ENCODE measurements around the gene USP40. TPM values are rescaled to one million over a fixed set of nuclear protein-coding genes. Genes with fewer than 3 reads are reported as not detected.

USP40 gene
- total RNA-seq, 1 experiment from 2014 or later: 21.2 TPM

DNA sequence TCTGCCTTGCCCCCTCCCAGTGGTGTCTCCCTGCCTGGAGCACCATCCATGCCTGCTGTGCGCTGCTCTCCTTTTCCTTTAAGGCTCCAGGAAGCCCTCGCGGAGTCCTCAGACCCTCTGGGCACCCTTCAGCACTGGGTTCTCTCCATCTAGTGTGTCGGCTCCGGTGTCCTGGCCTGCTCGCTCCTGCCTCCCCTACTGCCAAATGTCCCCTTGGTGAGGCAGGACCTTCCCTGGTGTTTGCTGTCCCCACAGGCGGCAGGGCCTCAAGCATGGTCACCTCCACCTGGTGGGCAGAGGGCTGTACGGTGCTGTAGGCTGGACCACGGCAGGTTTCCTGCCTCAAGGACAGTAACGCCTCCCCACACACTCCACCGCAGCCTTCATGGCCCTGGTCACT, 122.1 kb downstream of the USP40 start:
- DNase-seq (ENCODE audit: low read depth): no peak

DNA sequence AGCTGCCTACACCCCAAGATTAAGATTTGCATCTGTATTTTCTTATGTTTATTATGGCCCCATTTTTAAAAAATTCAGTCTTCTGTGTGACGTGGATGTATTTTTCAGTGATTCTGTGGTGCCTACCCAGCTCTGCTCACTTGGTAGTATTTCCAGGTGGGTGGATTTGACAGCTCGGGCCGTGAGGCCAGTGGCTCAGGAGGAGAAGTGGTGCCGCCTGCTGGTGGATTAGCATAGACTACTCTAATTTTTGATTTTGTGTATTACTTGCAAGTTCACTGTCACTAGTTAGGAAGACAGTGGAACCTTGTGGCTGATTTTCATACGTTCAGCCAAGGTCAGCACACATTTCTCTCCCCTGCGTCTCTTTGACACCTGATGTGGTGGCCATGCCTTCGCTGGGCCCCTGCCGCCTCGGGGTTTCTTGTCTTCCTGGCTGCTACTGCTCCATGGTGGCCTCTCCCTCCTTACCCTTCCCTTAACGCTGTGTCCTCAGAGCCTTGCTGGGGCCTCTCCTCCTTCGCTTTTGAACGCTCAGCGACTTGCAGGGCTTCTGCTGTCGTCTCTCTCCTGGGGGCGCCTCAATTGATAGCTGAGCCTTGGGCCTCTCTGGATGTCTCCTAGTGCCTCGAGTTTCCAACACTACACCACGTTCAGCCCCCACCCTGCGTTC, 122.9 kb downstream of the USP40 start:
- DNase-seq (ENCODE audit: low read depth): peak; percentile 76

DNA sequence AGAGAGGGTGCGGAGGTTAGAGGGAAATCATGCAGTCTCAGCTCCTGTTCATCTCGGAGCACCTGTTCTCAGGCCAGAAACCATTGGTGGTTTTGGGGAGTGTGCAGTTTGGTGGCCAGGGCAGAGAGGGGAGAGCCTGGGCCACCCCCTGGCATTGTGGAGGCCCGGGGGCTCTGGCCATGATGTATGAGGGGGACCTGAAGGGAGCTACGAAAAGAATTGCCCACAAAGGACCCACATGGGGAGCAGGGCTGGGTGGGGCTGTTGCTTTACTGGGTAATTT, 124.6 kb downstream of the USP40 start:
- no peak for DNase-seq (ENCODE audit: low read depth)

DNA sequence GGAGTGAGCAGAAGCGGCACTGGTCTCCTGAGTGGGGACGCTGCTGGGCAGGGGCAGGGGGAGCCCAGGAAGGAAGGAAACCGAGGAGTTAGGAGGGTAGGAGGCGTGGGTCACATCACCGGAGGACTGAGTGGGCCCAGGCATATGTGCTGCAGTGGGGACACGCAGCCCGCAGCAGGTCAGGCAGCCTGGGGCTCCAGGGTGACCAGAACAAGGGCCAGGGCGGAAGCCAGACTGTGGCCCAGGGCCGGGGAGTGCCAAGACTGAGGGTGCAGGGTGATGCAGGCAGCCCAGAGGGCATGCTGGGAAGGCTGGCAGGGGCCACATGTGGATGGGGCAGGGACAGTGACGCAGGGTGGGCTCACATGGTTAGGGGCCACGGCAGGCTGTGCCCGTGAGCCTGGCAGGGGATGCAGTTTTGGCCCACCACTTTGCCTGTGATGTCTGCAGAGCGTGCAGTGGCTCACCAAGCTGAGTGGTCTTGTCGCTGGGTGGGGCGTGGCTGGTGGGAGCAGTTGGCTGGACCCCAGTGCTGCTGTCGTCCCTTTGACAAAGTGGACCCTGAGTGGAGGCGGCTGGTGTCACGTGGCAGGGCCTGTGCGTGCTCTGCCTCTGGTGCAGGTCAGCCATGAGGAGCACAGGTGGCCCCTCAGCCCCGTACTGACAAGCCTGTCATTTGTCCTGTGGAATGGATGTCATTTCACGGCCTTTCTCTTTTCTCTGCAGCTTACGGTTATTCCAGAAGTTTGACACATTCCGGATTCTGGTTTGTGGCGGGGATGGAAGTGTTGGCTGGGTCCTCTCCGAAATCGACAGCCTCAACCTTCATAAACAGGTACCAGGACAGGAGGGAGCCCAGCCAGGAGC, 125.2 kb downstream of the USP40 start:
- no peak for DNase-seq (ENCODE audit: low read depth)

DNA sequence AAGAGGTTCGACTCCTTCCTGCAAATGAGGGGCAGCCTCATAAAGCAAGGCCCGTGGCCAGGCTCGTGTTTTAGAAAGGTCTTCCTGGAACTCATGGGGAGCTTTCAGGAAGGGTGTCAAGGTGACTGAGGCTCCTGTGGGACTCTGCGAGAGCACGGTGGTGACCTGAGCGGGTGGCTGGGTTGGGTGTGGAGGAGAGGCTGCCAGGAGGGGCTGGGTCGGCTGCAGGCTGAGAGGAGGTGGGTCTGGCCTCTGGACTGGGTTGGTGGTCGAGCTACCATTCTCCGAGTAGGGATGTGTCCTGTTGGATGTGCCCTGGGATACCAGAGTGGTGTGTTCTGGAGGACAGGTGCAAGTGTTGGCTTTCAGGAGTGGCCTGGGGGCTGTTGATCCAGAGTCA, 125.9 kb downstream of the USP40 start:
- DNase-seq (ENCODE audit: low read depth): no peak

DNA sequence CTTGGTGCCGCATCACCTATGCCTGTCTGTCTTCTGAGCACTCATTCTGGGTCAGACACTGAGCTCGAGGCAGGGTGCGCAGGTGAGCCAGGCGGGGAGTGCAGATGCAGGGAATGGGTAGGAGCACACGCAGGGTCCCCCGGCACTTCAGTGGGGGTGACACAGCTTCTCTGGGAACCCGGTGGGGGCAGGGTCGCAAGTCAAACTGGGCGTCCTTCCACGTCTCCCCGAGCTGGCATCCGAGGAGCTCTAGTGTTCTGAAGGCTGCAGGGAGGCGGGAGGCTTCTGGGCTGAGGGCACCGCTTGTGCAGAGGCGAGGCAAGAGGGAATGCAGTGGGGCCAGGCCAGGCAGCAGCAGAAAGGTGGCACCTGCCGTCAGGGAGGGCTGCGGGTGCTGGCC, 126.3 kb downstream of the USP40 start:
- DNase-seq (ENCODE audit: low read depth): no peak

DNA sequence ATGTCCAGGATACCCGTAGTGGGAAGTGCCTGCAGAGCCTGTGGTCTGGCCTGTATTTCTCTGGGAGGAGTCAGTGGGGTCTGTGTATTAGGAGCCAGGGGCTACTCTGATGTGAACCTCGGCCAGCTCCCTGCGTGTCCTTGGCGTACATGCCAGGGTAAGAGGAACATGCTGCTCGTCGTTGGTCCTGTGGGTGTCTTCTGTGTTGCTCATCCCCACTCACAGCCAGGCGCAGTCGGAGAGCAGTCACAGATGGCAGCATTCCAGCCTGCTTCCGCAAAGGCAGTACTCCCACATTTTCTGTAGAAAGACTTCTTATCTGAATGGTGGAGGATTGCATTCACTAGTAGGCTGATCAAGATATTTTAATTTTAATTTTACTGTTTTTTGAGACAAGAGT, 127.4 kb downstream of the USP40 start:
- DNase-seq (ENCODE audit: low read depth): no peak

DNA sequence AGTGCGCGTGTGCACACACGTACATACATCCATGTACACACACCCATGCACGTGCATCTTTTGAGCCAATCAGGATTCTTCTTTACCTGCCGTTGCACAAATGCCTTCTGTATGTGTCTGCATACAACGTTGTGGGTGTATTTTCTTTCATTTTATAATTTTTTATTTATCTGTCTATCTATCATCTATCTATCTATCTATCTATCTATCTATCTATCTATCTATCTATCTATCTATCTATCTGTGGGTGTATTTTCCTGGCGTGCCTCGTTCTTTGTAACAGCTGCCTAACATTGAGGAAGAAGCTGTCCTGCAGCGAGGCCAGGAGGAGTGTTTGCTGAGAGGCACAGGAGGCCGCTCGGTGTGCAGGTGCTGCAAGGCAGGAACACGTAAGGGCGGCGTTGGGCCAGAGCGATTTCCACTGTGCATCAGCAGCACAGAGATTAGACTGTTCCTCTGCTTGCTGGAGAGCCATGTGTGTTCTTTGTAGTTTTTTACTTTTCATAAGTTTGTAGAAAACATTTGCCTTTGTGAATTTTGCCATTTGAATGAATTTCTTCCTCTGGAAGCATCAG, 127.9 kb downstream of the USP40 start:
- no peak for DNase-seq (ENCODE audit: low read depth)

DNA sequence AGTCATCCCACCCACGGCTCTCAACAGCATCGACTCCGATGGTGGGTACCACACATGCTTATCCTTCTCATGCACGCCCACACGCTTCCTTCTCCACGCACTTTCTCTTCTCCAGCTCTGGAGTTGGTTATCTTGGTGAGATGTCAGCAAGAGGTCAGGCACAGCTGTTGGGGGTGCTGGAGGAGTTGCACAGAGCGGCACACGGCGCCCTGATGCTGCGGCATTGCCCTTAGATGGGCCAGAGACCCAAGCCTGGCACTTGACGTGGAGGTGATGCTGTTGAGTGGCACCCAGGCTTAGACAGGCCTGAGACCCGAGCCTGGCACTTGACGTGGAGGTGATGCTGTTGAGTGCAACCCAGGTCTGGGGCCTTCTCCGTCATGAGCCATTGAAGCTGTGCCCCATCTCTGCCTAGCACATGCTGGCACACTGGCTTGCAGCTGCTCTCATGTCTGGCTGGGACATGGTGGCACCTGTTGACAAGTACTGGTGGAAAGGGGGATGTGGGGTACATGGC, 129.1 kb downstream of the USP40 start:
- no peak for DNase-seq (ENCODE audit: low read depth)

DNA sequence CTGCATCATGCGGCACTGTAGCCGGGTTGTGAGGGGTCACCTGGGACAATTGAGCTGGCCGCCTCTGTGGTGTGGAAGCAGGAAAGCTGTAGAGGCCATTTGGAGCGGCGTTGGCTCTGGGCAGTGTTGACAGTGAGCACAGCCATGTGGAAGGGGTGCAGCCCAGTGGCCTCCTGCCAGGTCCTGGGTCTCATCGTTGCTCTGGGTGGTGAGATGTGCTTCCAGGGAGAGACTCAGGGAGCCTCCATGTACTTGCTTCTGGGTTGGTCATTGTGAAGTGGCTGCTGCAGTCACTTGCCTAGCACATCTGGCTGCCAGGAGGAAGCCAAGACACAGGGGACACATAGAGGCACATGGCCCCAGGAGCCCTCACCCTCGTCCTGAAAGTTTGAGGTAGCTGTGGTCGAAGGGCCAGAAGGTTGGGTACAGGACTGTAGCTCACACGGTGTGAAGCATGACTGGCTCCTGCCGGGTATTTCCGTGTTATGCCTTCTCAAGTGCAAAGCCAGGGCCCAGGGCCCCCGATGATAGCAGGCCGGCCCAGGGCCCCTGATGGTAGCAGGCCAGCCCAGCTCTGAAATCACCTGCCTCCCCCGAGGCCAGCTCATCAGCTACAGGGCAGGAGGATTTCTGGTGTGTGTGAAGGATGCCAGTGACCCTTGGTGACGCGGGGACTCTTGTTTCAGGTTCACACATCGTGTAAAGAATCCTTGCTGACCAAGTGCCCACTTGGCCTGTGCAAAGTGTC, 129.7 kb downstream of the USP40 start:
- no peak for DNase-seq (ENCODE audit: low read depth)

DNA sequence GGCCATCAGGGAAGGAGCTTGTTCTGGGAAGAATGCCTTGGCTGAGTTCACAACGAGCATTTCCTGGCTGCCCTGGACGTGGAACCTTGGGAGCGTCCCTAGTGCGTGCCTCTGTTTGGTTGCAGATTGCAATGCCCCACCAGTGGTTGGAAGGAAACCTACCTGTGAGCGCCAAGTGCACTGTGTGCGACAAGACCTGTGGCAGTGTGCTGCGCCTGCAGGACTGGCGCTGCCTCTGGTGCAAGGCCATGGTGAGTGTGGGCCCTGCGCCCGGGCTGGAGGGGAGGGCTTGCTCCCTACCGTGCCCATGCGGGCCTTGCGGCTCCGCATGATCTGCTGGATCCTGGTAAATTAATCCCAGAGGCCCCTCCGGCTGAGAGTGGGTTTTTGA, 130.4 kb downstream of the USP40 start:
- no peak for DNase-seq (ENCODE audit: low read depth)

DNA sequence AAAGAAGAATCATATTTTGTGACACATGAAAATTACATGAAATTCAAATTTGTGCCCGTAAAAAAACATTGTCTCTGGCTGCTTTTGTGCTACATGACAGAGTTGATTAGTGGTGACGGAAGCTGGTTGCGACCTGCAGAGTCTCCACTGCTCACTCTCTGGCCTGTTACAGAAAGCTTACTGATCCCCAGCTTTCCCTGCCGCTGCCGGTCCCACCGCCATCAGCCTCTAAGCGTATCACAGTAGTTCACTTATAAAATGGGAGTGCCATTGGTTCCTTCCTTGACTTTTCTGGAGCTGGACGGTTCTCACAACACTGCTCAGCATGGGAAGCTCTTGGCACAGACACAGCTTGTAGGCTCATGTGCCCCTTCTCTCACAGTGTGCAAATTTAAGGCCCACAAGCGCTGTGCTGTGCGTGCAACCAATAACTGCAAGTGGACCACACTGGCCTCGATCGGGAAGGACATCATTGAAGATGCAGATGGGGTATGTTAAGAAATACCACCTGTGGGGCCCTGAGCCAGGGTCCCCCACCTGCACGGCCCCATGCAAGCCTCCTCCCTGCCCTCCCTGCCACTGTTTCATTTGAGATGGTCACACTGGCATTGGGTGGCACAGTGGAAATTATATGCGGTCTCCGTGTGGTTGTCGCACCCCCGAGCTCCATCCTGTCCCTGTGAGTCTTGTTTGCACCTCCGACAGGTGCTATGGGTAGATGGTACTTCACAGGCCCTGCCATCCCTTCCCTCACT, 131.0 kb downstream of the USP40 start:
- no peak for DNase-seq (ENCODE audit: low read depth)

DNA sequence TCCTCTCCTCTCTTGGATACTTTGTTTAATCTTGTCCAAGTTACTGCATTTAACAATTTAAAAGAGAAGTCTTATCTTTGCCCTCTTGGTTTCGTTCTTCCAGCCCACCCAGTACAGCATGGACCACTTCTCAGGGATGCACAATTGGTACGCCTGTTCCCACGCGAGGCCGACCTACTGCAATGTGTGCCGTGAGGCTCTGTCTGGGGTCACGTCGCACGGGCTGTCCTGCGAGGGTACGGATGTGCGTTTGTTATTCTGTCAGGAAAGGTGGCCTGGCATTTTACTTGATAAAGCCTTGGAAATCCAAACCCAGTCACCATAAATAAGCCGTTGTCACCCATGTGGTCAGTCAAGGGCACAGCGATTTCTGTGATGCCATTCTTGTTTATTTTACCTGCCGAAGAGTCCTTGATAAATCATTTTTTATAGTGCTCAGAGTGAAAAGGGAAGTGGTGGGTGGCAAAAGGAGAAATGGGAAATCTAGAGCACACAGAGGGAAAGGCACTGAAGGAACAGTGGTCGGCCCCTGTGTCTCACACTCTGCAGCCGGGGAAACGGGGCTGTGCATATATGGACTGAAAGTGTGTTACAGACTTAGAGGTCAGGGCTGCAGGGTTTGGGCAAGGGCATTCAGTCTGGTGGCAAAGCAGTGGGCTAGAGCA, 131.8 kb downstream of the USP40 start:
- DNase-seq (ENCODE audit: low read depth): no peak

DNA sequence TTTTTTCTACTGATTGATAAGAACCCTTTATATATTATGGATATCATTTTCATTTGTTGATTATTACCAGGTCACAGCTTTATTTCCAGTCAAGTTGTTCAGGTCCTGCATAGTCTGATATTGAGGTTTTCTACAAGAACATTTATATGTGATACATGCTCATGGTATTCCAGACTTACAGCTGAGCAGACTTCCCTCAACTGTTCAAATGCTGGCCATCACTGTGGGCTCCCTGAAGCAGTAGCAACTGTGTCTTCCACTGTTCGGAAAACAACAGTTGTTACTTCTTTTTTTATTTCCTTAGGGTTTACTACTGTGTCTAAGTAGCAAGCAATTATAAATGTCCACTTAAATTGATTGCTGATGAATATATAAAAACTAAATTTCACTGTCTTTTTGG, 132.8 kb downstream of the USP40 start:
- no peak for DNase-seq (ENCODE audit: low read depth)

DNA sequence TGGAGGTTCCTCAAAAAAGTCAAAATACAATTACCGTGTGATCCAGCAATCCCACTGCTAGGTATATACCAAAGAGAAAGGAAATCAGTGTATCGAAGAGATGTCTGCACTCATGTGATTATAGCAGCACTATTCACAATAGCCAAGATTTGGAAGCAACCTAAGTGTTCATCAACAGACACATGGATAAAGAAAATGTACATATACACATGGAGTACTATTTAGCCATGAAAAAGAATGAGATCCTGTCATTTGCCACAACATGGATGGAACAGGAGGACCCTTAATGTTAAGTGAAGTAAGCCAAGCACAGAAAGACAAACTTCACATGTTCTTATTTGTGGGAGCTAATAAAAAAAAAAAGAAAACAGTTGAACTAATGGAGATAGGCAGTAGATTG, 133.6 kb downstream of the USP40 start:
- DNase-seq (ENCODE audit: low read depth): no peak

DNA sequence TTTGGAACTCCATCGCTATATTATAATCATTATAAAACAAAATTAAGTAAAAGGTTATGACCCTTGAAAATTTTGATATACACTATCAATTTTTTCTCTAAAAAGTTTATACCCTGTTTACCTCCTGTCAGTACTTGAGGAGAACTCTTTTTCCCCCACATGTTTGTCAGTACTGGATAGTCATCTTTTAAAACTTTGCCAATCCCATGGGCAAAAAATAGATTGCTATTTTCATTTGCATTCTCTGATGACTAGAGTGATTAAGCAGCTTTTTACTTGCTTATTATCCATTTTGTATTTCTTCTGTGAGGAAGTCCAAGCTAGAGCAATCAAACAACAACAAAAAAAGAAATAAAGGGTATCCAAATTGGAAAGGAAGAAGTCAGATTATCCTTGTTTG, 135.9 kb downstream of the USP40 start:
- DNase-seq (ENCODE audit: low read depth): no peak

DNA sequence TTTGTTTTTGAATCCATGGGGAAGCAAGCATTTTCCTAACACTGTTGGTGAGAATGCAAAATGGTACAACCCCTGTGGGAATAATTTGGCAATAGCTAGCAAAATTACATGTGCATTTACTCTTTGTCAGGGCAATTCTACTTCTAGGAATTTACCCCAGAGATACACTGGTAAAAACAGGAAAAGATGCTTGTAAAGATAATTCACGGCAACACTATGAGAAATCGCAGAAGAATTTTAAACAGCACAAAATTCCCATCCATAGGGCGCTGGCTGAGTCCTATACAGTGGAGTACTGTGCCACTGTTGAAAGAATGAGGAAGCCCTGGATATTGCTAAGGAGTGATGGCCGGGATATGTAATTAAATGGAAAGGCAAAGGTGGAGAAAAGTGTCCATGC, 136.5 kb downstream of the USP40 start:
- DNase-seq (ENCODE audit: low read depth): peak; percentile 82

DNA sequence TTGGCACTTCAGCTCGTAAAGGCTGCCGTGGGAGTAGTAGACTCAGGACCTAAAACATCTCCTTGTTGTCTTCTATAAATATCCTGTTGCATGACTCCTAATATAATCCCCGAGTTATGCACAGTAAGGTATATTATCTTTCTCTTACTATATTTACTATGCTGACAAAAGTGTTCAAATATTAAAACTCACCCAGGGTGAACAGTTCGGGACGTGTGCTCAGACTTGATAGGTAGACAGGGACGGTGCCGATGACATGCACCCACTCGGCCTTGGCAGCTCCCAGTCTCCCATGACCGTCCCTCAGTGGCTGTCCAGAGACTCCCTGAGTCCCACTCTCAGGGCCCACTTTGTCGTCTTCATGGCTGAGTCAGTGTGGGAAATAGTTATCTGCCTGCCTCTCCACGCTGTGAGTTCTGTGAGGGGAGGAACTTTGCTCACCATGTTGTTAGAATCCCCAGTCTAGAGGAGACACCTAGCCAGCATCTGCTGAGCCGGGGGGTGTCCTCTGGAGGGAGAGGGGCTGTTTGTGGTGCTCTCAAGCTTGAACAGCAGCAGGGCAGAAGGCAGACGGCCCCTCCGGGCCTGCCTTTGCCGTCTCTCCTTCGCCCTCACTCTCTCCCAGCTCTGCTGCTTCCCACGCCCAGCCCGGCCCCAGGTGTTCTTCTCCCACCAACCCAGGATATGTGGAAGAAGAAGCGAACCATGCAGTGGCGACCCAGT, 137.2 kb downstream of the USP40 start:
- DNase-seq (ENCODE audit: low read depth): no peak

DNA sequence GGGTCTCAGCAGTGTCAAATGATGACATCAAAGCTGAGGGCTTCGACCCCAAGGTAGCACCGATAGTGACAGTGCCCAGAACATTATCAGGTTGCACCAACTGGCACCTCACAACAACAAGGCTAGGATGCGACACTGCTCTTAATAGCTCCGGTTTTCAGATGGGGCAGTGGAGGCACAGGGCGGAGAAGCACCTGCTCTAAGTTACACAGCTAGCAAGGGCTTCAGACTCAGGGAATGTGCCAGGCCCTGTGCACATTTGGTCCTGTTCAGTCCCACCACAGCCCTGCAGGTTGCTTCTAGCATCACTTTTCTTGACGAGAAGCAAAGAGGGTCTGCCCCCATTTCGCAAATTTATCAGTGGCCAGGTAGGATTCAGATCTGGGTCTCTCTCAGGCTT, 138.1 kb downstream of the USP40 start:
- no peak for DNase-seq (ENCODE audit: low read depth)

DNA sequence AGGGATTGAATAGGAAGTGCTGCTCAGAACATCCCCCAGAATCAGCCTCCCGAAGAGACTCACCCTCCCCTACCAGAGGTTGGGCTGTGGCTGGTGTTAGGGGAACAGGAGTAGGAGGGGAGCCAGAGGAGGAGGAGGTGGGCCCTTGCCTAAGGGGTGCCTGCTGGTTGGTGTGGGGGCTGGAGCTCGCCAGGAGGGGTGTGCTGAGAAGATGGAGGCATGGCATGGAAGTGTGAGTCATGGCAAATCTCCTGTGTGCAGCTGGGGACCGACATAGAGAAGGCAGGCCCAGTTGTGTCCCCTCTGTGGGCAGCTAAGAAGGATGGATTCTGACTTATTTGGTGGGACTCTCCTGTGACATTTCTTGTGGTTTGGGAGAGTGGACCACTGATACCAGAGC, 138.6 kb downstream of the USP40 start:
- no peak for DNase-seq (ENCODE audit: low read depth)

All from M059J (cell line).